RWPE2 (cell line): Measurements from ENCODE around the gene ZNF785.
"Not testable (repeated sequence)": the region's sequence is repeated elsewhere in the genome, so short reads cannot be mapped to it uniquely, and the experiment has no call there.

ENCODE experiments used
- ATAC-seq: fragments of 200-7000 bp; cut with Tn5 transposase; 3 replicates; pipeline ENCODE4 v1.9.1; 2021; ENCODE audit warnings: low read depth
- DNase-seq: peaks from one replicate; pipeline ENCODE4 v3.0.0-alpha.2; 2020; ENCODE audit warnings: low spot score
- H3K27ac ChIP-seq: fragments of 450-650 bp; 2 replicates; pipeline ENCODE4 v1.5.1; 2017; ENCODE audit warnings: mild to moderate bottlenecking; ENCODE audit not compliant: poor library complexity, severe bottlenecking
- H3K27me3 ChIP-seq: fragments of 250-450 bp; sonication (Bioruptor Pico); 2 replicates; pipeline ENCODE4 v1.5.1; 2021; ENCODE audit warnings: mild to moderate bottlenecking, moderate library complexity; ENCODE audit not compliant: insufficient read depth, poor library complexity, severe bottlenecking
- H3K36me3 ChIP-seq: fragments of 250-450 bp; sonication (Bioruptor Pico); 2 replicates; pipeline ENCODE4 v1.5.1; 2020; ENCODE audit warnings: low read depth, mild to moderate bottlenecking, moderate library complexity
- H3K4me1 ChIP-seq: fragments of 250-450 bp; sonication (Bioruptor Pico); 2 replicates; pipeline ENCODE4 v1.5.1; 2021; ENCODE audit warnings: mild to moderate bottlenecking, moderate library complexity; ENCODE audit not compliant: insufficient read depth, poor library complexity, severe bottlenecking
- H3K4me3 ChIP-seq: fragments of 250-450 bp; sonication (Bioruptor Pico); 2 replicates; pipeline ENCODE4 v1.5.1; 2021; ENCODE audit warnings: mild to moderate bottlenecking, moderate library complexity; ENCODE audit not compliant: severe bottlenecking
- H3K9me3 ChIP-seq: fragments of 250-450 bp; sonication (Bioruptor Pico); 2 replicates; pipeline ENCODE4 v1.5.1; 2021; ENCODE audit warnings: mild to moderate bottlenecking, moderate library complexity; ENCODE audit not compliant: severe bottlenecking
- TF ChIP-seq, protein P1 (sequence below): fragments of 450-650 bp; IDR thresholded peaks from one replicate; pipeline ENCODE4 v1.5.1; 2017; ENCODE audit warnings: mild to moderate bottlenecking, moderate library complexity; ENCODE audit not compliant: poor library complexity, severe bottlenecking

The ZNF785 gene

DNA sequence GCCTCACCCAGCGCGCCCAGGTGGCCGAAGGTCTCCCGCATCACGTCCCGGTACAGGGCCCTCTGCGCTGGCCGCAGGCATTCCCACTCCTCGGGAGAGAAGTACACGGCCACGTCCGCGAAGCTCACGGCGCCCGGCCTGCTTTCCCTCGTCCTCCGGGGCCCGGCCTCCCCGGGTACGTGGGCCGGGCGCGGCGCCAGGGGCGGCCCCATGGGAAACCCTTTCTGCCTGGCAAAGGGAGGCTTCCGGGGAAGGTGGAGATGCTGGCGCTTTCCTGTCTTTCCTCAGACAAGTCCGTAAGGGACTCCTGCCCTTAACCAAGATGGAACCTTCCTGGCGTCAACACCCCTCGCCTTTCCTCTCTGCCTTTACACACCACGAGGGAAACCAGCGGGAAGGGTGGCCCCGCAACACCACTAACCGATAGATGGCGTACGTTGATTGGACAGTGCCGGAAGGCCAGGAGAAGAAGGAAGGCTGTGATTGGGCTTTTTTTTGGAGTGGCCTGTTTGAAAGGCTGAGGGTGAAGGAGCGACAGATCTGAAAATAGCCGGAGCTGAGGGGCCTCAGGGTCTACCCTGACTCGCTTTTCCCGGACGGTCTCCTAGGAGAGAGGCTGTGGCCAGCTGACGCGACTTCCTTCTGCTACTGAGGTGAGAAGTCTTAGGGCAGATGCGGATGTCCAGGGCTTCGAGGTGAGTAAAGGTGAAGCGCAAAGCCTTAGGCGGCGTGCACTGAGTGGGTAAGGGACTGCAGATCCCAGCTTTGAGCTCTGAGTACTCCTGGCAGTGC lies at the start of gene ZNF785:
ZNF785 (minus strand) TSS at position 298 of the 792 bp plus-strand sequence; CDS start at position 212, 86 bp downstream.
- Histone ChIP-seq H3K4me1 (no peaks in the 10 kb centered on the region), H3K27ac (peak within 1 kb of the TSS; percentile 69), H3K9me3 (no peaks in the 10 kb centered on the region), H3K27me3 (no peaks in the 10 kb centered on the region), H3K36me3 (peaks cover 48% of the 10 kb centered on the region), H3K4me3 (peak within 1 kb of the TSS; percentile 59)
- ATAC-seq (peak; percentile 94), DNase-seq (peak; percentile 98)
- TF ChIP-seq, protein P1, sequence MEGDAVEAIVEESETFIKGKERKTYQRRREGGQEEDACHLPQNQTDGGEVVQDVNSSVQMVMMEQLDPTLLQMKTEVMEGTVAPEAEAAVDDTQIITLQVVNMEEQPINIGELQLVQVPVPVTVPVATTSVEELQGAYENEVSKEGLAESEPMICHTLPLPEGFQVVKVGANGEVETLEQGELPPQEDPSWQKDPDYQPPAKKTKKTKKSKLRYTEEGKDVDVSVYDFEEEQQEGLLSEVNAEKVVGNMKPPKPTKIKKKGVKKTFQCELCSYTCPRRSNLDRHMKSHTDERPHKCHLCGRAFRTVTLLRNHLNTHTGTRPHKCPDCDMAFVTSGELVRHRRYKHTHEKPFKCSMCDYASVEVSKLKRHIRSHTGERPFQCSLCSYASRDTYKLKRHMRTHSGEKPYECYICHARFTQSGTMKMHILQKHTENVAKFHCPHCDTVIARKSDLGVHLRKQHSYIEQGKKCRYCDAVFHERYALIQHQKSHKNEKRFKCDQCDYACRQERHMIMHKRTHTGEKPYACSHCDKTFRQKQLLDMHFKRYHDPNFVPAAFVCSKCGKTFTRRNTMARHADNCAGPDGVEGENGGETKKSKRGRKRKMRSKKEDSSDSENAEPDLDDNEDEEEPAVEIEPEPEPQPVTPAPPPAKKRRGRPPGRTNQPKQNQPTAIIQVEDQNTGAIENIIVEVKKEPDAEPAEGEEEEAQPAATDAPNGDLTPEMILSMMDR = peak; percentile 27

- DNase-seq = no peak
- Histone ChIP-seq H3K4me3 (peak overlapping the region; percentile 76), H3K27me3 (no peaks in the 10 kb centered on the region), H3K4me1 (peaks cover 4% of the 10 kb centered on the region), H3K36me3 (no peaks in the 10 kb centered on the region), H3K27ac (peak overlapping the region; percentile 46), H3K9me3 (no peaks in the 10 kb centered on the region)
- TF ChIP-seq, protein P1 = no peak
- ATAC-seq = no peak
Observed at GRCh38 chr16:30633526-30633925, 48.0 kb upstream of the ZNF785 start.

GRCh38 chr16:30632454-30632853 lies 47.0 kb upstream of the ZNF785 start:
- not testable (repeated sequence) for H3K4me3 ChIP-seq, H3K4me1 ChIP-seq, H3K36me3 ChIP-seq, H3K27me3 ChIP-seq, H3K9me3 ChIP-seq, ATAC-seq, DNase-seq, H3K27ac ChIP-seq

- Histone ChIP-seq H3K27ac (no peak overlapping the region), H3K4me3 (no peak overlapping the region)
Observed at GRCh38 chr16:30628628-30629540, 43.4 kb upstream of the ZNF785 start.

DNA sequence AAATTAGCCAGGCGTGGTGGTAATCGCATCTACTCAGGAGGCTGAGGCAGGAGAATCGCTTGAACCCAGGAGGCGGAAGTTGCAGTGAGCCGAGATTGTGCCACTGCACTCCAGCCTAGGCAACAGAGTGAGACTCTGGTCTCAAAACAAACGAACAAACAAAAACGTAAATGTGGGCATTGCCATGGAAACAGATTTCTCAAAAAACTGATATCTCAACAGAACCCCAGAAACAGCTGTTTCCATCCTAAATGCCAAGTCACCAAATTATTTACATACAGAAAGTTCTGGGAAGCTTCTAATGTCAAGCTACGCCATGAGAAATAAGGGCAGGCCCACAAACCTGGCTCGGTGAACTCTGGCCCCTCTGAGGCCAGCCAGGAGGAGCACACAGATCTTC lies 40.7 kb upstream of the ZNF785 start:
- no peak overlapping the region for H3K27ac ChIP-seq
- ATAC-seq (no peak), DNase-seq (no peak)
- H3K36me3 ChIP-seq = no peaks in the 10 kb centered on the region
- H3K4me1 ChIP-seq = peaks cover 8% of the 10 kb centered on the region
- no peaks in the 10 kb centered on the region for H3K27me3 ChIP-seq
- H3K4me3 ChIP-seq = no peak overlapping the region
- TF ChIP-seq, protein P1 = no peak
- no peaks in the 10 kb centered on the region for H3K9me3 ChIP-seq

More at GRCh38 chr16:30628628-30629540, 43.4 kb upstream of the ZNF785 start:
- DNase-seq (no peak), ATAC-seq (peak; percentile 86)
- TF ChIP-seq, protein P1 = peak; percentile 94
- Histone ChIP-seq H3K36me3 (no peaks in the 10 kb centered on the region), H3K4me1 (no peaks in the 10 kb centered on the region), H3K27me3 (no peaks in the 10 kb centered on the region), H3K9me3 (no peaks in the 10 kb centered on the region)
